ENCODE results near the gene MDFI.

DNA sequence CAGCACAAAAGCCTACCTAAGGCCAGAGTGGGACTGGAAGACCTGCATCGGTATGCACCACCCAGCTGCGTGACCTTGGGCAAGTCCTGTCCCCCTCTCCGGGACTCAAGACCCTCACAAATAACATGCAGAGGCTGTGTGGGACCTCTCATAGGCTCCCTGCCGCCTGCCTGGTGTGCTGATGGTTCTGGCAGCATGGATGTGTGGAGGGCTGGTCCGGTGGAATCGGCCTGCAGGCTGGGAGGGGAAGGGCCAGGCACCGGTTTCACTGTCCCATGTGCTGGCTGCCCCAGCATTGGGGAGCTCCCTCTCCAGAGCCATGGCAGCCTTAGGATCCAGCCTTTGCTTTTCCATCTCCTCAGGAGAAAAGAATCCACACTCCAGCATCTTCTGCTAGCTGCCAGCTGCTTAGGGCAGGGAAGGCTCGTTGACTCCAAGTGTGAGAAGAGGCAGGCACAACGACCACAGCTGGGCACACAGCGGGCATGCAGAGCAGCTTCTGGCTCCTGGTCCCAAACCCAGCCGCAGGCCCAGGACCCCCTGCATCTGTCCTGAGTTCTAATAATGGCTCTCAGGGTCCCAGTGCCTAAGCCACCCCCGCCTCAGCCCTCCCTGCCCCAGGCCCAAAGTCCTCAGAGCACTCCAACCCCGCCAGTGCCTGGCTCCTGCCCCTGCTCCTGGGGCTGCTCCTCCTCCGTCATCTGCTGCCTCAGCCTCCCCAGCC is 64.7 kb downstream of the MDFI start:
- TF ChIP-seq ZNF274 (IDR thresholded peaks at IDR 0.05; ENCODE audit: low read depth, low read length) (no peak), YY1 (IDR thresholded peaks at IDR 0.05; ENCODE audit: insufficient read depth, insufficient read length) (no peak)

All from NT2/D1 (cell line).